Astrocyte (in vitro differentiated cells and primary cell): ENCODE measurements around the gene TMEM183A. TPM values are rescaled to one million over a fixed set of nuclear protein-coding genes. Genes with fewer than 3 reads are reported as not detected.

ENCODE experiments used
- DNase-seq: peaks from one replicate; pipeline ENCODE4 v3.0.0-alpha.2; 2010; ENCODE audit warnings: low read depth
- FAIRE-seq: peaks from 2 replicates; lab custom pipeline; 2011; peaks lifted over from hg19 to GRCh38; lab: Jason Lieb, UNC
- H2AFZ ChIP-seq: 2 replicates; pipeline ENCODE4 v1.6.0; 2012; ENCODE audit warnings: low read depth, low read length, inconsistent platforms
- H3K27ac ChIP-seq: 2 replicates; pipeline ENCODE4 v1.5.1; 2011; ENCODE audit warnings: low read depth, low read length, inconsistent platforms
- H3K27me3 ChIP-seq: 2 replicates; pipeline ENCODE4 v1.6.0; 2011; ENCODE audit warnings: low read length, inconsistent platforms; ENCODE audit not compliant: insufficient read depth
- H3K36me3 ChIP-seq: 2 replicates; pipeline ENCODE4 v1.5.1; 2011; ENCODE audit warnings: low read length, inconsistent platforms; ENCODE audit not compliant: insufficient read depth
- H3K4me1 ChIP-seq: 2 replicates; pipeline ENCODE4 v1.5.1; 2011; ENCODE audit warnings: low read length, inconsistent platforms; ENCODE audit not compliant: insufficient read depth
- H3K4me2 ChIP-seq: 2 replicates; pipeline ENCODE4 v1.6.0; 2012; ENCODE audit warnings: low read length, inconsistent platforms
- H3K4me3 ChIP-seq: 2 replicates; pipeline ENCODE4 v1.5.1; 2011; ENCODE audit warnings: low read depth, mild to moderate bottlenecking, low read length, inconsistent platforms; ENCODE audit not compliant: insufficient read depth
- H3K79me2 ChIP-seq: 2 replicates; pipeline ENCODE4 v1.6.0; 2012; ENCODE audit warnings: mild to moderate bottlenecking, low read length, inconsistent platforms; ENCODE audit not compliant: insufficient read depth
- H3K9ac ChIP-seq: 2 replicates; pipeline ENCODE4 v1.6.0; 2012; ENCODE audit warnings: mild to moderate bottlenecking, low read length, inconsistent platforms
- H3K9me3 ChIP-seq: 2 replicates; pipeline ENCODE4 v1.5.1; 2012; ENCODE audit warnings: low read depth, mild to moderate bottlenecking, low read length, inconsistent platforms; ENCODE audit not compliant: insufficient read depth
- H4K20me1 ChIP-seq: 2 replicates; pipeline ENCODE4 v1.6.0; 2012; ENCODE audit warnings: low read length, inconsistent platforms; ENCODE audit not compliant: insufficient read depth
- H3K27ac Mint-ChIP-seq: one replicate; pipeline ENCODE4 v1.8.0; 2021; ENCODE audit warnings: mild to moderate bottlenecking, mixed read lengths; ENCODE audit not compliant: unreplicated experiment
- H3K27me3 Mint-ChIP-seq: one replicate; pipeline ENCODE4 v1.8.0; 2021; ENCODE audit warnings: low read depth, mixed read lengths; ENCODE audit not compliant: unreplicated experiment
- H3K36me3 Mint-ChIP-seq: one replicate; pipeline ENCODE4 v1.8.0; 2021; ENCODE audit warnings: low read depth, mixed read lengths; ENCODE audit not compliant: unreplicated experiment
- H3K4me1 Mint-ChIP-seq: one replicate; pipeline ENCODE4 v1.8.0; 2021; ENCODE audit warnings: low read depth, mixed read lengths; ENCODE audit not compliant: unreplicated experiment
- H3K4me3 Mint-ChIP-seq: one replicate; pipeline ENCODE4 v1.8.0; 2021; ENCODE audit warnings: mild to moderate bottlenecking, moderate library complexity, mixed read lengths; ENCODE audit not compliant: unreplicated experiment
- H3K9me3 Mint-ChIP-seq: one replicate; pipeline ENCODE4 v1.8.0; 2021; ENCODE audit warnings: mild to moderate bottlenecking, mixed read lengths; ENCODE audit not compliant: unreplicated experiment
- CTCF ChIP-seq: IDR thresholded peaks from 2 replicates; pipeline ENCODE4 v1.5.1; 2011; ENCODE audit warnings: low read depth, mild to moderate bottlenecking, inconsistent platforms, low read length, moderate library complexity; ENCODE audit not compliant: insufficient read depth
- EZH2 ChIP-seq: IDR thresholded peaks from 2 replicates; pipeline ENCODE4 v1.6.1; 2012; ENCODE audit warnings: mild to moderate bottlenecking, low read length, inconsistent platforms; ENCODE audit not compliant: insufficient read depth
- total RNA-seq: library from RNA; stranded (reverse); gene quantifications from 2 replicates; pipeline ENCODE4 v1.2.1, GENCODE V29; 2021

Gene TMEM183A
- total RNA-seq, 1 donor from 2014 or later, result 68.6 TPM

DNA sequence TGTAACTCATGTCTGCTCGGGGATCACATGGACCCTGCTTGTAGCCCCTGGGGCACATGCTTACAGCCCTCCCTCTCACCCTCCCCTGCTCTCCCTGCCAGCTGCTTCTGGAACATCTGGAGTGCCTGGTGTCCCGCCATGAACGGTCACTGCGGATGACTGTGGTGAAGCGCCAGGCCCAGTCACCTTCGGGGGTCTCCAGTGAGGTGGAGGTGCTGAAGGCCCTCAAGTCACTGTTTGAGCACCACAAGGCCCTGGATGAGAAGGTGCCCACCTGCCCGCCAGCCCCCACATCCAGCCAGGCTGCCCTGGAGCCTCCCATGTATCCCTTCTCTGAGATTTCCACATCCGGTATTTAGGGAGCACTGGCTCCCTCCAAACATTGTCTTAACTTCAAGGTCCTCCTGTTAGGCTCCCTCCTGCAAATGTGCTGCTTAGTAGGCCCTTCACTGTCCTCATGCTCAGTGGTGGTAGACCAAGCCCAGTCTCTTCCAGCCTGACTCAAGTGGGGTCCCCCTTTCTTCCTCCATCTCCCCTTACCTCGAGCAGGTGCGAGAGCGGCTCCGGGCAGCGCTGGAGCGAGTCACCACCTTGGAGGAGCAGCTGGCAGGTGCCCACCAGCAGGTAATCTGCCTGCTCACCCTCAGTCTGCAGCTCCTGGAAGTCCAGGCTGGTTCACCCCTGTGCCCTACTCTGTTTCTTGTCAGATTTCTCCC lies 36.8 kb downstream of the TMEM183A start:
- no peaks in the 10 kb centered on the region for H3K9me3 Mint-ChIP-seq
- Histone ChIP-seq H3K4me1 (peaks cover 12% of the 10 kb centered on the region), H3K4me2 (no peak overlapping the region), H3K79me2 (no peaks in the 10 kb centered on the region), H3K9me3 (no peaks in the 10 kb centered on the region), H3K36me3 (no peaks in the 10 kb centered on the region), H3K9ac (no peak overlapping the region), H3K27ac (no peak overlapping the region), H4K20me1 (peaks cover 4% of the 10 kb centered on the region), H2AFZ (no peak overlapping the region), H3K27me3 (no peaks in the 10 kb centered on the region), H3K4me3 (no peak overlapping the region)
- H3K36me3 Mint-ChIP-seq, result peaks cover 35% of the 10 kb centered on the region
- no peak for DNase-seq
- FAIRE-seq, result no peak
- H3K4me1 Mint-ChIP-seq, result peaks cover 24% of the 10 kb centered on the region
- peaks cover 31% of the 10 kb centered on the region for H3K27me3 Mint-ChIP-seq
- TF ChIP-seq CTCF (no peak), EZH2 (no peak)
- H3K27ac Mint-ChIP-seq, result no peak overlapping the region
- H3K4me3 Mint-ChIP-seq, result no peak overlapping the region

- TF ChIP-seq EZH2, result no peak
- TF ChIP-seq CTCF, result no peak
- no peak overlapping the region for H3K9ac ChIP-seq
- Mint-ChIP-seq H3K4me1 (peaks cover 18% of the 10 kb centered on the region), H3K27me3 (peaks cover 27% of the 10 kb centered on the region), H3K27ac (no peak overlapping the region), H3K9me3 (no peaks in the 10 kb centered on the region), H3K4me3 (no peak overlapping the region), H3K36me3 (peaks cover 31% of the 10 kb centered on the region)
- peaks cover 3% of the 10 kb centered on the region for H4K20me1 ChIP-seq
- H3K27me3 ChIP-seq, result no peaks in the 10 kb centered on the region
- no peak overlapping the region for H3K27ac ChIP-seq
- H3K4me1 ChIP-seq, result peaks cover 12% of the 10 kb centered on the region
- no peaks in the 10 kb centered on the region for H3K36me3 ChIP-seq
- H3K9me3 ChIP-seq, result no peaks in the 10 kb centered on the region
- DNase-seq (no peak), FAIRE-seq (no peak)
- no peak overlapping the region for H3K4me2 ChIP-seq
- H3K4me3 ChIP-seq, result no peak overlapping the region
- no peaks in the 10 kb centered on the region for H3K79me2 ChIP-seq
- no peak overlapping the region for H2AFZ ChIP-seq
Measured at GRCh38 chr1:203044546-203045250, 37.5 kb downstream of the TMEM183A start.

GRCh38 chr1:203045336-203045735 lies 38.2 kb downstream of the TMEM183A start:
- peaks cover 36% of the 10 kb centered on the region for H3K36me3 Mint-ChIP-seq
- no peak overlapping the region for H3K27ac Mint-ChIP-seq
- peaks cover 27% of the 10 kb centered on the region for H3K27me3 Mint-ChIP-seq
- Histone ChIP-seq H2AFZ (no peak overlapping the region), H3K27ac (no peak overlapping the region), H3K9me3 (no peaks in the 10 kb centered on the region), H3K36me3 (no peaks in the 10 kb centered on the region), H4K20me1 (no peaks in the 10 kb centered on the region), H3K9ac (no peak overlapping the region), H3K27me3 (no peaks in the 10 kb centered on the region), H3K4me2 (no peak overlapping the region), H3K4me1 (peaks cover 12% of the 10 kb centered on the region), H3K79me2 (no peaks in the 10 kb centered on the region), H3K4me3 (no peak overlapping the region)
- no peak for TF ChIP-seq CTCF
- no peak for TF ChIP-seq EZH2
- H3K9me3 Mint-ChIP-seq, result no peaks in the 10 kb centered on the region
- no peak overlapping the region for H3K4me3 Mint-ChIP-seq
- DNase-seq, result no peak
- no peak for FAIRE-seq
- H3K4me1 Mint-ChIP-seq, result peaks cover 18% of the 10 kb centered on the region
